Neural cell (in vitro differentiated cells): Measurements from ENCODE around the gene SNAPC2. TPM values are rescaled to one million over a fixed set of nuclear protein-coding genes. Genes with fewer than 3 reads are reported as not detected.

Experiments used
- H2AFZ ChIP-seq: fragments of 200-600, 300-800 bp; sonication (generic), shearing (Covaris generic); 2 replicates; pipeline ENCODE4 v1.6.0; 2014; ENCODE audit warnings: low read depth, mild to moderate bottlenecking, antibody characterized with exemption, low read length, moderate library complexity
- H3F3A ChIP-seq: fragments of 200-600 bp; shearing (Covaris generic); 2 replicates; pipeline ENCODE4 v1.6.1; 2016; ENCODE audit warnings: mild to moderate bottlenecking, moderate library complexity, mixed read lengths, antibody characterized with exemption, low read length; ENCODE audit not compliant: insufficient read depth, poor library complexity, severe bottlenecking
- H3K27ac ChIP-seq: fragments of 200-600, 300-800 bp; sonication (generic), shearing (Covaris generic); 2 replicates; pipeline ENCODE4 v1.5.1; 2014; ENCODE audit warnings: mild to moderate bottlenecking, low read length, moderate library complexity
- H3K27me3 ChIP-seq: fragments of 300-800, 200-600 bp; sonication (generic), shearing (Covaris generic); 2 replicates; pipeline ENCODE4 v1.6.0; 2014; ENCODE audit warnings: mild to moderate bottlenecking, low read depth, low read length, moderate library complexity; ENCODE audit not compliant: insufficient read depth
- H3K36me3 ChIP-seq: fragments of 300-800, 200-600 bp; sonication (generic), shearing (Covaris generic); 2 replicates; pipeline ENCODE4 v1.5.1; 2014; ENCODE audit warnings: mild to moderate bottlenecking, antibody characterized with exemption, low read length, moderate library complexity; ENCODE audit not compliant: insufficient read depth
- H3K4me2 ChIP-seq: fragments of 300-800, 200-600 bp; sonication (generic), shearing (Covaris generic); 2 replicates; pipeline ENCODE4 v1.6.0; 2014; ENCODE audit warnings: mild to moderate bottlenecking, low read length
- H3K4me3 ChIP-seq: fragments of 300-800, 200-600 bp; sonication (generic), shearing (Covaris generic); 2 replicates; pipeline ENCODE4 v1.5.1; 2014; ENCODE audit warnings: mild to moderate bottlenecking, low read length, moderate library complexity
- H3K79me2 ChIP-seq: fragments of 200-600 bp; shearing (Covaris generic); replicated peaks from 2 replicates; pipeline ENCODE4 v1.6.0; 2014; ENCODE audit warnings: mild to moderate bottlenecking, low read length, moderate library complexity; ENCODE audit not compliant: insufficient read depth
- H3K9ac ChIP-seq: fragments of 300-800, 200-600 bp; sonication (generic), shearing (Covaris generic); 2 replicates; pipeline ENCODE4 v1.6.1; 2016; ENCODE audit warnings: mild to moderate bottlenecking, low read length, mixed read lengths
- H3K9me2 ChIP-seq: fragments of 200-600 bp; shearing (Covaris generic); 2 replicates; pipeline ENCODE4 v1.6.1; 2016; ENCODE audit warnings: mild to moderate bottlenecking, low read length, mixed read lengths; ENCODE audit not compliant: insufficient read depth
- H3K9me3 ChIP-seq: fragments of 200-600, 300-800 bp; sonication (generic), shearing (Covaris generic); 2 replicates; pipeline ENCODE4 v1.6.1; 2016; ENCODE audit warnings: mild to moderate bottlenecking, mixed run types, low read length, moderate library complexity, mixed read lengths
- H4K20me1 ChIP-seq: fragments of 200-600 bp; shearing (Covaris generic); 2 replicates; pipeline ENCODE4 v1.6.1; 2016; ENCODE audit warnings: mild to moderate bottlenecking, mixed run types; ENCODE audit not compliant: insufficient read depth
- EP300 ChIP-seq: fragments of 450-650 bp; conservative IDR thresholded peaks from 2 replicates; pipeline ENCODE4 v1.6.1; 2014; ENCODE audit warnings: antibody characterized with exemption, mild to moderate bottlenecking, moderate library complexity; ENCODE audit not compliant: poor library complexity, severe bottlenecking
- EZH2 ChIP-seq: fragments of 200-600, 300-800 bp; shearing (Covaris generic), sonication (generic); IDR thresholded peaks from 2 replicates; pipeline ENCODE4 v1.6.1; 2014; ENCODE audit warnings: antibody characterized with exemption, low read length, borderline replicate concordance, mild to moderate bottlenecking; ENCODE audit not compliant: insufficient read depth, poor library complexity, severe bottlenecking
- MXI1 ChIP-seq: fragments of 450-650 bp; conservative IDR thresholded peaks from 2 replicates; pipeline ENCODE4 v1.6.1; 2014; ENCODE audit warnings: antibody characterized with exemption, mild to moderate bottlenecking; ENCODE audit not compliant: poor library complexity, severe bottlenecking
- POLR2AphosphoS5 ChIP-seq: IDR thresholded peaks from 2 replicates; pipeline ENCODE4 v1.6.1; 2012
- RAD21 ChIP-seq: fragments of 450-650 bp; conservative IDR thresholded peaks from 2 replicates; pipeline ENCODE4 v1.6.1; 2014; ENCODE audit warnings: antibody characterized with exemption, mild to moderate bottlenecking, moderate library complexity
- SMC3 ChIP-seq: fragments of 450-650 bp; conservative IDR thresholded peaks from 2 replicates; pipeline ENCODE4 v1.6.1; 2014; ENCODE audit warnings: antibody characterized with exemption, mild to moderate bottlenecking, moderate library complexity; ENCODE audit not compliant: poor library complexity
- TAF1 ChIP-seq: IDR thresholded peaks from 2 replicates; pipeline ENCODE4 v1.6.1; 2012; ENCODE audit warnings: low read depth
- polyA plus RNA-seq: library from polyadenylated mRNA; depleted of rRNA; stranded (reverse); fragments of >200 nt; gene quantifications from 2 replicates; pipeline ENCODE4 v1.2.3, GENCODE V29; 2014
- TF ChIP-seq, protein P1 (sequence below): fragments of 450-650 bp; IDR thresholded peaks from 2 replicates; pipeline ENCODE4 v1.5.1; 2014; ENCODE audit warnings: antibody characterized with exemption, mild to moderate bottlenecking, moderate library complexity; ENCODE audit not compliant: poor library complexity, severe bottlenecking
- TF ChIP-seq, protein P2 (sequence below): IDR thresholded peaks from 2 replicates; pipeline ENCODE4 v1.6.1; 2012; ENCODE audit warnings: borderline replicate concordance

Gene SNAPC2
- polyA plus RNA-seq, 1 donor from 2014 or later: 12.8 TPM

DNA sequence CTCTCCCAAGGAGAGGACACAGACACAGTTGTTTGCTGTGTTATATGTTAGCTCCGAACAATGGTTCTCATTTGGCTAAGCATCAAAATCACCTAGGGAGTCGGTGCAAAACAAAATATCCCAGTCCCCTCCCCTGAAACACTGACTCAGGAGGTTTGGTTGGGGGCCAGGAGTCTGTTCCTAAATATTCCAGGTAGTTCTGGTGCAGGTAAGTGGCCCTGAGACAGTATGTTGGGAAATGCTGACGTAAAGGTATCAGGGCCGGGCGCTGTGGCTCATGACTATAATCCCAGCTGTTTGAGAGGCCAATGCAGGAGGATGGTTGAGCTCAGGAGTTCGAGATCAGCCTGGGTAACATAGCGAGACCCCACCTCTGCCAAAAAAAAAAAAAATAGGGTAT lies 18.8 kb upstream of the SNAPC2 start:
- Histone ChIP-seq H4K20me1 (no peaks in the 10 kb centered on the region), H3K9me3 (no peaks in the 10 kb centered on the region), H2AFZ (no peak overlapping the region), H3K9ac (no peak overlapping the region), H3K36me3 (no peaks in the 10 kb centered on the region), H3K79me2 (peaks cover 22% of the 10 kb centered on the region), H3F3A (no peaks in the 10 kb centered on the region), H3K9me2 (no peaks in the 10 kb centered on the region), H3K4me3 (no peak overlapping the region), H3K27ac (no peak overlapping the region), H3K27me3 (no peaks in the 10 kb centered on the region), H3K4me2 (no peak overlapping the region)
- TF ChIP-seq RAD21 (no peak), POLR2AphosphoS5 (no peak), MXI1 (no peak), EZH2 (no peak), TAF1 (no peak), EP300 (no peak), SMC3 (no peak)
- TF ChIP-seq, protein P1, sequence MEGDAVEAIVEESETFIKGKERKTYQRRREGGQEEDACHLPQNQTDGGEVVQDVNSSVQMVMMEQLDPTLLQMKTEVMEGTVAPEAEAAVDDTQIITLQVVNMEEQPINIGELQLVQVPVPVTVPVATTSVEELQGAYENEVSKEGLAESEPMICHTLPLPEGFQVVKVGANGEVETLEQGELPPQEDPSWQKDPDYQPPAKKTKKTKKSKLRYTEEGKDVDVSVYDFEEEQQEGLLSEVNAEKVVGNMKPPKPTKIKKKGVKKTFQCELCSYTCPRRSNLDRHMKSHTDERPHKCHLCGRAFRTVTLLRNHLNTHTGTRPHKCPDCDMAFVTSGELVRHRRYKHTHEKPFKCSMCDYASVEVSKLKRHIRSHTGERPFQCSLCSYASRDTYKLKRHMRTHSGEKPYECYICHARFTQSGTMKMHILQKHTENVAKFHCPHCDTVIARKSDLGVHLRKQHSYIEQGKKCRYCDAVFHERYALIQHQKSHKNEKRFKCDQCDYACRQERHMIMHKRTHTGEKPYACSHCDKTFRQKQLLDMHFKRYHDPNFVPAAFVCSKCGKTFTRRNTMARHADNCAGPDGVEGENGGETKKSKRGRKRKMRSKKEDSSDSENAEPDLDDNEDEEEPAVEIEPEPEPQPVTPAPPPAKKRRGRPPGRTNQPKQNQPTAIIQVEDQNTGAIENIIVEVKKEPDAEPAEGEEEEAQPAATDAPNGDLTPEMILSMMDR: no peak
- TF ChIP-seq, protein P2, sequence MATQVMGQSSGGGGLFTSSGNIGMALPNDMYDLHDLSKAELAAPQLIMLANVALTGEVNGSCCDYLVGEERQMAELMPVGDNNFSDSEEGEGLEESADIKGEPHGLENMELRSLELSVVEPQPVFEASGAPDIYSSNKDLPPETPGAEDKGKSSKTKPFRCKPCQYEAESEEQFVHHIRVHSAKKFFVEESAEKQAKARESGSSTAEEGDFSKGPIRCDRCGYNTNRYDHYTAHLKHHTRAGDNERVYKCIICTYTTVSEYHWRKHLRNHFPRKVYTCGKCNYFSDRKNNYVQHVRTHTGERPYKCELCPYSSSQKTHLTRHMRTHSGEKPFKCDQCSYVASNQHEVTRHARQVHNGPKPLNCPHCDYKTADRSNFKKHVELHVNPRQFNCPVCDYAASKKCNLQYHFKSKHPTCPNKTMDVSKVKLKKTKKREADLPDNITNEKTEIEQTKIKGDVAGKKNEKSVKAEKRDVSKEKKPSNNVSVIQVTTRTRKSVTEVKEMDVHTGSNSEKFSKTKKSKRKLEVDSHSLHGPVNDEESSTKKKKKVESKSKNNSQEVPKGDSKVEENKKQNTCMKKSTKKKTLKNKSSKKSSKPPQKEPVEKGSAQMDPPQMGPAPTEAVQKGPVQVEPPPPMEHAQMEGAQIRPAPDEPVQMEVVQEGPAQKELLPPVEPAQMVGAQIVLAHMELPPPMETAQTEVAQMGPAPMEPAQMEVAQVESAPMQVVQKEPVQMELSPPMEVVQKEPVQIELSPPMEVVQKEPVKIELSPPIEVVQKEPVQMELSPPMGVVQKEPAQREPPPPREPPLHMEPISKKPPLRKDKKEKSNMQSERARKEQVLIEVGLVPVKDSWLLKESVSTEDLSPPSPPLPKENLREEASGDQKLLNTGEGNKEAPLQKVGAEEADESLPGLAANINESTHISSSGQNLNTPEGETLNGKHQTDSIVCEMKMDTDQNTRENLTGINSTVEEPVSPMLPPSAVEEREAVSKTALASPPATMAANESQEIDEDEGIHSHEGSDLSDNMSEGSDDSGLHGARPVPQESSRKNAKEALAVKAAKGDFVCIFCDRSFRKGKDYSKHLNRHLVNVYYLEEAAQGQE: no peak

DNA sequence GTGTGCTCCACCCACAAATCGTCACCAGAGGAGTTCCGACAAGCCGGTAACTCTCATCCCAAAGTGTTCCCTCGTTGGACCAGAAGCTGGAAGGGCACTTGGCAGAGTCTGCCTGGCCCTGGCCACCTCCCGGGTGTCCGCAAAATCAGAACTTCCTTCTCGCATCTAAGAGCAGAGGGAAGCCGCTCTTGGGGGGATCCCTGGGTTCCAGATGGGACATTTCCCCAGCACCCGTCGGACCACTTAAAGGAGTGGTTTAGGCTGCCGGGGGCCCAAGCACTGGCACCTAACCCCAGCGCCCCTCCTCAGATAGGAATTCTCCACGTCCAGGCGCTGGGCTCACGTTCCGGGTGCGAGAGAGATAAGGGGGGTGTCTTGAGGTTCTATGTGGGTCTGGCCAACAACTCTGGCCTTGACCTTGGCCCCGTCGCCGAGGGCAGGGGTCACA lies 17.3 kb upstream of the SNAPC2 start:
- Histone ChIP-seq H3K27ac (peak overlapping the region; percentile 85), H3K79me2 (peaks cover 22% of the 10 kb centered on the region), H3K9ac (peak overlapping the region; percentile 82), H3K4me3 (peak overlapping the region; percentile 77), H3K9me2 (no peaks in the 10 kb centered on the region), H3K4me2 (peak overlapping the region; percentile 88), H3K9me3 (no peaks in the 10 kb centered on the region), H3K36me3 (no peaks in the 10 kb centered on the region), H3K27me3 (no peaks in the 10 kb centered on the region), H3F3A (no peaks in the 10 kb centered on the region), H4K20me1 (no peaks in the 10 kb centered on the region), H2AFZ (peak overlapping the region; percentile 80)
- TF ChIP-seq EP300 (no peak), TAF1 (no peak), SMC3 (no peak), POLR2AphosphoS5 (no peak), EZH2 (no peak), MXI1 (no peak), RAD21 (no peak)
- TF ChIP-seq, protein P1: no peak
- TF ChIP-seq, protein P2: no peak
